Measurements from ENCODE around the gene SAP130.
"Not testable (repeated sequence)": the region's sequence is repeated elsewhere in the genome, so short reads cannot be mapped to it uniquely, and the experiment has no call there.

SAP130 gene

GRCh38 chr2:127953128-127953718 lies 74.6 kb downstream of the SAP130 start:
- DNase-seq = no peak
- no peak for ATAC-seq

GRCh38 chr2:127951026-127951425 lies 76.8 kb downstream of the SAP130 start:
- DNase-seq = no peak

GRCh38 chr2:127950264-127950663 lies 77.6 kb downstream of the SAP130 start:
- no peak for DNase-seq
- ATAC-seq = no peak

More at GRCh38 chr2:127951026-127951425, 76.8 kb downstream of the SAP130 start:
- ATAC-seq = no peak

- DNase-seq (no peak), ATAC-seq (no peak)
Observed at GRCh38 chr2:127945281-127945680, 82.6 kb downstream of the SAP130 start.

GRCh38 chr2:127943186-127943585 lies 84.7 kb downstream of the SAP130 start:
- no peak for DNase-seq

GRCh38 chr2:127942002-127942401 lies 85.9 kb downstream of the SAP130 start:
- no peak for DNase-seq
- no peak for ATAC-seq

More at GRCh38 chr2:127943186-127943585, 84.7 kb downstream of the SAP130 start:
- ATAC-seq = no peak

- no peak for ATAC-seq
- DNase-seq = no peak
Observed at GRCh38 chr2:127941461-127941860, 86.4 kb downstream of the SAP130 start.

- ATAC-seq = no peak
- no peak for DNase-seq
Observed at GRCh38 chr2:127940641-127941040, 87.2 kb downstream of the SAP130 start.

- ATAC-seq (no peak), DNase-seq (no peak)
Observed at GRCh38 chr2:127935337-127935736, 92.5 kb downstream of the SAP130 start.

GRCh38 chr2:127932199-127932876 lies 95.5 kb downstream of the SAP130 start:
- DNase-seq (no peak), ATAC-seq (no peak)

- ATAC-seq = no peak
- DNase-seq = no peak
Observed at GRCh38 chr2:127929449-127929848, 98.4 kb downstream of the SAP130 start.

GRCh38 chr2:127927384-127927783 lies 100.5 kb downstream of the SAP130 start:
- no peak for ATAC-seq
- no peak for DNase-seq

- DNase-seq (no peak), ATAC-seq (no peak)
Observed at GRCh38 chr2:127917916-127918315, 109.9 kb downstream of the SAP130 start.

- ATAC-seq (no peak), DNase-seq (no peak)
Observed at GRCh38 chr2:127913808-127914457, 113.9 kb downstream of the SAP130 start.

GRCh38 chr2:127911737-127912136 lies 116.1 kb downstream of the SAP130 start:
- ATAC-seq (no peak), DNase-seq (no peak)

- DNase-seq = no peak
- no peak for ATAC-seq
Observed at GRCh38 chr2:127910415-127910814, 117.4 kb downstream of the SAP130 start.

GRCh38 chr2:127909019-127909418 lies 118.8 kb downstream of the SAP130 start:
- DNase-seq (no peak), ATAC-seq (no peak)

GRCh38 chr2:127907733-127908400 lies 120.0 kb downstream of the SAP130 start:
- ATAC-seq, DNase-seq: not testable (repeated sequence)

- DNase-seq (no peak), ATAC-seq (no peak)
Observed at GRCh38 chr2:127906206-127906926, 121.5 kb downstream of the SAP130 start.

- no peak for DNase-seq
Observed at GRCh38 chr2:127901339-127902056, 126.4 kb downstream of the SAP130 start.

GRCh38 chr2:127897531-127898211 lies 130.2 kb downstream of the SAP130 start:
- DNase-seq (no peak), ATAC-seq (no peak)

More at GRCh38 chr2:127901339-127902056, 126.4 kb downstream of the SAP130 start:
- ATAC-seq = no peak
